HG03520 (cell line): Measurements from ENCODE around the gene TMC8.
"Not testable (repeated sequence)": the region's sequence is repeated elsewhere in the genome, so short reads cannot be mapped to it uniquely, and the experiment has no call there.

ENCODE experiments used
- ATAC-seq: cut with Tn5 transposase; IDR thresholded peaks from one replicate; pipeline ENCODE4 v1.9.1; 2021; ENCODE audit warnings: mild to moderate bottlenecking, moderate library complexity; ENCODE audit not compliant: unreplicated experiment

The TMC8 gene

DNA sequence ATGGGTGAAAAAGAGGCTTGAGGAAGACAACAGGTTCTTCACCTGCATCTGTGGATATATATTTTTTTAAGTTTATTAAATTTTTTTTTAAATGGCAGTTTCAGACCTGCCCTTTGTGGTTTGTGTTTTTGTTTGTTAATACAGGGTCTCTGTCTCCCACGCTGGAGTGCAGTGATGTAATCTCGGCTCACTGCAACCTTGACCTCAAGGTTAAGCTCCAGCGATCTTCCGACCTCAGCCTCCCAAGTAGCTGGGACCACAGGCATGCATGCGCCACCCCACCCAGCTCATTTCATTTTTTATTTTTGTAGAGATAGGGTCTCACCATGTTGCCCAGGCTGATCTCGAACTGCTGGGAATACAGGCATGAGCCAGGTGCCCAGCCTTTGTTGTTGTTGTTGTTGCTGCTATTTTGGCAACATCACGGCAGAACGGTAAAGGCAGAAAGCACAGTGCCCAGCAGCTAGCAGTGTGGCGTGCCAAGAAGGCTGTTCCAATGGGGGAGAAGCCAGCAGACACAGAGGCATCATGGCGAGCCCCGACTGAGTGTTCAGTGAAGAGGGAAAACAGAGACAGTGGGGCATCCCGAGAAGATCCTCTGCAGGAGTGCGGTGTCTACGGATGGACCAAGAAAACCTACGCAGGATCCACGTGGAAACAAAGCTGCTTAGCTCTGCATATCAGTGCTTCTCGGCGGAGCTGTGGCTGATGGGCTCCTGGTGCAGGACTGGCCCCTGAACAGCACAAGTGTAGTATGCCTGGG lies 21.7 kb upstream of the TMC8 start:
- no peak for ATAC-seq

DNA sequence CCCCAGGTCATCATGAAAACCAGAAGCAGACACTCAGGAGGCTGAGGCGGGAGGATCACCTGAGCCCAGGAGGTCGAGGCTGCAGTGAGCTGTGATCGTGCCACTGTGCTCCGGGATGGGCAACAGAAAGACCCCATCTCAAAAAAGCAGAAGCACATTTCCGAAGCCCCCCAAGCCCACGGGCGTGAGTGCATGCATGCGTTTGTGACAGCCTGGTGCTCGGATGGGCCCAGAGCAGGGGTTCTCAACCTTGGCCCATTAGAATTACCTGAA lies 21.1 kb upstream of the TMC8 start:
- ATAC-seq, result no peak

DNA sequence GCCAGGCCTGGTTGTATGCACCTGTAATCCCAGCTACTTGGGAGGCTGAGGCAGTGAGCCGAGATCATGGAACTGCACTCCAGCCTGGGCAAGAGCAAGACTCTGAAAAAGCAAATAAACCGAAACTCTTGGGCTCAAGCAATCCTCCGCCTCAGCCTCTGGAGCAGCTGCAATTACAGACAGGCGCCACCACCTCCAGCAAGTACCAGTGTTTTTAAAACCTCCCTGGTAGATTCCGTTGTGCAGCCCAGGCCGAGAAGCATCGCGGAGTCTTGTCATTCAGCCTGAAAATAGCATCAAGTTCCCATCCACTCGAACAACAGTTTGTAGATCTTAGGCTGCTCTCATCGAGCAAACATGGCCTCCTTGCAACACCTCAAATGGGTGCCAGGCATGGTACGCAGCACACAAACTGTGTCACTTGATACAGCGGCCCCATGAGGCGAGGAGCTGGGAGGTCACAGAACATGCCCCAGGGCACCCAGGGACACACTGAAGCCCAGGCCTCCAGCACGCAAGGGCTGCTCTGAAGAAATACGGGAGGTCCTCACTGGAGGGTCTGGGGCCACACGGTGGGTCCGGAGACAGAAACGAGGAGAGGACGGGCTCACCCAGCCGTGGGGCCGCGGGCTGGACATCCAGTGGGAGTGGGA lies 20.1 kb upstream of the TMC8 start:
- ATAC-seq, result no peak

DNA sequence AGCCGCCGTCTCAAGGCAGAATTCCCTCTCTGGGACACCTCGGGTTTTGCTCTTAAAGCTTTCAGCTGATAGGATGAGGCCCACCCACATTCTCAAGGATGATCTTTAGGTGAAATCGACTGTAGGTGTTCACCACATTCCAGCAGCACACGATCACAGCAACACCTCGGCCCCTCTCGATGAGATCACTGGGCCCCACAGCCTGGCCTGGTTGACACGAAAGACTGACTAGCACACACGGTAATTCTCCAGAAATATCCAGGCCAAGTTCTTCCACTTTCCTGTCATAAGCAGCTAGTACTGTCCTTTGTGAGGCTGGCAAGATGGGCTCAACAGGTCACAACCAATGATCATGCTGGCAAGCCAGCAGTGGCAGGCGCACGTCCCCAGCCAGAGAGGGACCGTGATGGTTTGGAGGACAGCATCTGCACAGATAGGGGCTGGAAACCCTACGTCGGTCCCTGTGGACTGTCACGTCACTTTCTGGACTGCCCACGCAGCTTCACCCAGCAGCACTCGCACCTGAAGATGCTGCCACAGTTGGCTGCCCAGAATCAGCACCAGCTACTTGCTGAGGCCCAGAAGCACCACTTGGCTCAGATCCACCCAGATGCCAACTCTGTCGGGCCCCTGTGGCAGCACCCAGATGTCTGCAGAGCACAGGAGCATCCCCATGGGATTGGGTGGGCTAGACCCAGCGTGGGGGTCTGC lies 19.4 kb upstream of the TMC8 start:
- no peak for ATAC-seq

DNA sequence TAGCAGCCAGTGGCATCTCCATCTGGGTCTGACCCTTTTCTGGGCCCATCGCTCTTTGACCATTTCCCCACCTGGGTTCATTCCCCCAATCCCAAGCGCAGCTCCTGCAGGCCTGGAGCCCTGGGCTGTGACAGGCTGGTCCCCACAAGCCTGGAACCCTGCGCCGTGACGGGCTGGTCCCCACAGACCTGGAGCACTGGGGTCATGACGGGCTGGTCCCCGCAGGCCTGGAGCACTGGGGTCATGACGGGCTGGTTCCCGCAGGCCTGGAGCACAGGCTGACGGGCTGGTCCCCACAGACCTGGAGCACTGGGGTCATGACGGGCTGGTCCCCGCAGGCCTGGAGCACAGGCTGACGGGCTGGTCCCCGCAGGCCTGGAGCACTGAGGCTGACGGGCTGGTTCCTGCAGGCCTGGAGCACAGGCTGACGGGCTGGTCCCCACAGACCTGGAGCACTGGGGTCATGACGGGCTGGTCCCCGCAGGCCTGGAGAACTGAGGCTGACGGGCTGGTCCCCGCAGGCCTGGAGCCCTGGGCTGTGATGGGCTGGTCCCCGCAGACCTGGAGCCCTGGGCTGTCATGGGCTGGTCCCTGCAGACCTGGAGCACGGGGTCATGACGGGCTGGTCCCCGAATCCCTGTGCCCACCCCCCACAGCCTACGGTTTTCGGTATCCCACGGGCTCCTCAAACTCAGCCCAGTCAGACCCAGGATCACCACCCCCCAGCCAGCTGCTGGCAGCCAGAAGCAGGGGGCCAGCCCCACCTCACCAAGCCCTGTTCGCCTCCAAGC lies 18.6 kb upstream of the TMC8 start:
- no peak for ATAC-seq

DNA sequence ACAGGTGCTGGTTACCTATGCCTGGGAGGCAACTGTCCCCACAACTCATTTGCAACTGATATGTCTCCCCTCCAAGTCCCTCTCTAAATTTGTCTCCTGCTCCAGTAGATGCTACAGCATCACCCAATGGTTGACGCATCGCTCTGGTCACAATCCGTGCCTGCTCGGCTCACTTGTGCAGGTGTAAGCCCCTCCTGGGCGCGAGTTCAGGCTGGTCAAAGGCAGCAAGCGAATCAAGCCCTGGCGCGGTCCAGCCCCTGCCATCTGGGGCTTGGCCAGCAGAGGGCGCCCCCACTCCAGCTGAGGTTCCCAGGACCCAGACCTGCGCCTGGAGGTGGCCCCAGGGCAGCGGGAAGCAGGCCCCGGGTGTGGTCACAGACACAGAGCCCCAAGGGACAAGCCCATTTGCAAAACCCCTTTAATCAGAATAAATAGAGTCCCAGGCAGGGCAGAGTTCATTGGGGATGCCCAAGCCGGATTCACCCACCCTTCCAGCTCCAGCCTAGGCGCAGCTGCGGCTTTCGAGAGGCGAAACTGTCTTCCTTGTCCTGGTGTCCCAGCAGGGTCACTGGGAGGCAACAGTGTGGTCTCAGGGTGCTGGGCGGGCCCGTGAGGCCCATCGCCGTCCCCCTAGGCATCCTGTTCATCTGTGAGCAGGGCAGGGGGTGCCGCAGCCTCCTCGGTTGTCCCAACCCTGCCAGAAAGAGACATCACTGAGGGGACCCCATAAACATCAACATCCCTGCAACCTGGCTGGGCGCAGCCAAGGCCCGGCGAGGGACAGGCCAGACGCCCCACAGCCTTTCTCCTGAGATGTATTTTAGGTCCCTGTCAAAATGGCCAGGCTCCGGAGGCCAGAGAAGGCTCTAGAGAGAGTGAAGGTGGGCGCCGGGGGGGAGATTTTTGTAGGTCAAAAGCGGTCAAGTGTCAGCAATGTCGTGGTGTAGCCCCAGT lies 17.8 kb upstream of the TMC8 start:
- no peak for ATAC-seq

DNA sequence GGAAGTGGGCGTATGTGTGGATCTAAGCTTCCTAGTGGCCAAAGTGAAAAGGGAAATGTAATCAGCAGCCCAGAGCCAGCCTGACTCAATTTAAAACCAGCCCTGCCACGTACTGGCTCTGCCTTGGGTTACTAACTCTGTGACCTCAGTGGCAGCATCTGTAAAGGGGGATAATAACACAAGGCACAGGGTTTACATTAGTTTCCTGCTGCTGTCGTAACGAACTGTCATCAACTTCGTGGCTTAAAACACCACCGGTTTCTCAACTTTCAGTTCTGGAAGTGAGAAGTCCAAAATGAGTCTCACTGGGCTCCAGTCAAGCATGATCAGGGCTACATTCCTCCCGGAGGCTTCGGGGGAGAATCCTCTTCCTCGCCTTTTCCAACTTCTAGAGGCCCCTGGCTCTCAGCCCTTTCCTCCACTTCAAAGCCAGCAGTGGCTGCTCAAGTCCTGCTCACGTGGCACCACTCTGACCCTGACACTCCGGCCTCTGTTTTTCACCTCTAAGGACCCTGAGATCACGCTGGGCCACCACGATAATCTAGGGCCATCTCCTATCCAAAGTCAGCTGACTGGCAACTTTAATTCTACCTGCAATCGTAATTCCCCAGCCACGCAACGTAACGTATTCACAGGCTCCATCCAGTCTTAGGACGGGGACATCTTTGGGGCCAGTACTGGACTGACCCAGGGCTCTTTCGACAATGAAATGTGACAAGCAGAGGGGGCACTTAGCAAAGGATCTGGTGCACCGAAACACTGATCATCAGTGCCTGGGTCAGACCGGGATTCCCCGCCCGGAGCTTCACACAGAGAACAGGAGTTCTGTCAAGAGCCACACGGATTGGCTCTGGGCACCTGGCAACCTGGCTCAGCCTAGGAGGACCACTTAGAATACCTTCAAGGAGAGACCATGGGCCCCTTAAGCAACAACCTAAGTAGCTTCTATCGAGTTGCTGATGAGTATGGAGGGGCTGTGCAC lies 16.5 kb upstream of the TMC8 start:
- ATAC-seq, result no peak

DNA sequence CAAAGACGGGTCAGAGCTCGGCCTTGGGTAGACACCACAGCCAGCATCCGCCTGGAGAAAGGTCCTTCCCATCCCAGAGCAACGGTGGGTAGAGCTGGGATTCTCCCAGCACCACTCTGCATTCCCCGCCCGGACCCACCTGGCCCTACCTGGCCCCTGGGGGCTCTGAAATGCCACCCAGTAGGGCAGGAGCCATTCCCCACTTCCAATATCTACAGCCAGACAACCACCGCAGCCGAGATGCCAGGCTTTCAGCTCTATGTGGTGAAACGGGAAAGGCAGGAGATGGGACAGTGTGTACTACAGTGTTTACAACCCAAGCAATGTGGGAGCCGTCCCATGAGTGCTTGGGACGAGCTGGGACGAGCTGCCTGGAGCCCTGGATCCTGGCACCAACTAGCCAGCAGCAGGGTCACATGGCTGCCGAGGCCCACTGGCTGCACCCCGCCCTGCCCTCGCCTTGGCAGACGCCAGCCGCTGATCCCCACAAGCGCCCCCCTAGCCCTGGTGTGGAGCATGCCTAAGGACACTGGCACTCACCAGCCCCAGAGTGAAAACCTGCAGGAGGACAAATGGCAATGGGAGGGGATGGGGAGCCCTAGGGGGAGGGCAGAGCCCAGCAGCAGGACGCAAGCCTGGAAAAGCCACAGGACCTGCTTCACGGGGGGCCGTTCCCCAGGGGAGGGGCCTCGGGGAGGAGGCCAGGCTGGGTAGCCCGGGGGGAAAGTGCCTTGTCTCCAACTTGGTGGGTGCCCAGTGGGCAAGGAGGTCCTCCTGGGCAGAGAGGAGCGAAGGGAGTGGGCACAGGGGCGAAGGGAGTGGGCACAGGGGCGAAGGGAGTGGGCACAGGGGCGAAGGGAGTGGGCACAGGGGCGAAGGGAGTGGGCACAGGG lies 15.5 kb upstream of the TMC8 start:
- ATAC-seq, result no peak

DNA sequence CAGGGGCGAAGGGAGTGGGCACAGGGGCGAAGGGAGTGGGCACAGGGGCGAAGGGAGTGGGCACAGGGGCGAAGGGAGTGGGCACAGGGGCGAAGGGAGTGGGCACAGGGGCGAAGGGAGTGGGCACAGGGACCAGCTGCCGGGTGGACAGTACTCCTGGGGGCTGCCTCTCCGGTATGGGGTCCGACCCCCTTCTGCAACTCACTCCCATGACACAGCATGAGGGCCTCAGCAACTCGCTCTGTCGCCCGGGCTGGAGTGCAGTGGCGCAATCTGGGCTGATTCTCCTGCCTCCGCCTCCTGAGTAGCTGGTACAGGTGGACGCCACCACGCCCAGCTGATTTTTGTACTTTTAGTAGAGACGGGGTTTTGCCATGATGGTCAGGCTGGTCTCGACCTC lies 14.8 kb upstream of the TMC8 start:
- ATAC-seq, result not testable (repeated sequence)

DNA sequence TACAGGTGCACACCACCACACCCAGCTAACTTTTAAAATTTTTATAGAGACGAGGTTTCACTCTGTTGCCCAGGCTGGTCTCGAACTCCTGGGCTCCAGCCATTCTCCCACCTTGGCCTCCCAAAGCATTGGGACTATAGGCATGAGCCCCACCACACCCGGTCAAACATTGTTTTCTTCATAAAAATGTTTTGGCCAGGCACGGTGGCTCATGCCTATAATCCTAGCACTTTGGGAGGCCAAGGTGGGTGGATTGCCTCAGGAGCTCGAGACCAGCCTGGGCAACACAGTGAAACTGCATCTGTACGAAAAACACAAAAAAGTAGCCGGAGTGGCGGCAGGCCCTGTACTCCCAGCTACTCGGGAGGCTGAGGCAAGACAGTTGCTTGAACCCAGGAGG lies 14.2 kb upstream of the TMC8 start:
- ATAC-seq, result no peak

DNA sequence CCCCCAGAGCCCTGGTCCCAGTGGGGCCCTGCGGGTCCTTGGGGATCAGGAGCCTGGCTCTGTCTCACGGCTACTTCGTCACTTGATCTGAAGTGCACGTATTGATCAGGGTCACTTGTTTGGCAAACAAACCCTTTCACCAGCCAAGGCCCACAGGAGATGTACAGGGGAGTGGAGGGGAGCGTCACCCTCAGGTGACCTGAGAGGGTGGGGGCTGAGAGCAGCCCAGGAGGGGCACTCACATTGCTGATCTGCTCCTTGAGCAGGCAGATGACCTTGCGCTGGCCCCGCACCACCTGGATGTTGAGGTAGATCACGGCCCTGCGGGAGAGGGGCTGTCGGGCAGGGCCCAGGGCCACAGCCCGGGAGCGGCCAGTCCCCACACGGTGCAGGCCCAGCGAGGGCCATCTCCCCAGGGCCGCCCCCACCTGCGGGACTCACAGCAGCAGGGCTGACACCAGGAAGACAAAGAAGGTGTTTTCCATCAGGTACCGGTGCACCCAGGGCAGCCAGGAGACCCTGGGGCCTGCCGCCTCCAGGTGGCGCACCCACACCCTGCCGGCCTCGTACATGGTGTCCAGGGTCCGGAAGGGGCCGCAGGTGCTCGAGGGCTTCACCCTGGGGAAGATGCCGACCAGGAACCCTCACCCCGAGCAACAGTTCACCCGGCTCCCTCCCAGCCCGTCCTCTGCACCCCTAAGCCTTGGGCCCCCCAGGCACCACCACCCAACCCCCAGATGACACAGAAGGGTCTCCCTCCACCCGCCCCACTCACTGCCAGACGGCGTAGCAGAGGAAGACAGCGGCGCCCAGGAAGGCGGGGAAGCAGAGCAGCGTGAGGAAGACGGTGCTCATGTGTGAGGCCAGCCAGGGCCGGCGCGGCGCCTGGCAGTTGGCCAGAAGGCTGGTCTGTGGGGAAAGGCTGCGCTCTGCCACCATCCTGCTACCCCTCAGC lies 13.3 kb upstream of the TMC8 start:
- no peak for ATAC-seq

DNA sequence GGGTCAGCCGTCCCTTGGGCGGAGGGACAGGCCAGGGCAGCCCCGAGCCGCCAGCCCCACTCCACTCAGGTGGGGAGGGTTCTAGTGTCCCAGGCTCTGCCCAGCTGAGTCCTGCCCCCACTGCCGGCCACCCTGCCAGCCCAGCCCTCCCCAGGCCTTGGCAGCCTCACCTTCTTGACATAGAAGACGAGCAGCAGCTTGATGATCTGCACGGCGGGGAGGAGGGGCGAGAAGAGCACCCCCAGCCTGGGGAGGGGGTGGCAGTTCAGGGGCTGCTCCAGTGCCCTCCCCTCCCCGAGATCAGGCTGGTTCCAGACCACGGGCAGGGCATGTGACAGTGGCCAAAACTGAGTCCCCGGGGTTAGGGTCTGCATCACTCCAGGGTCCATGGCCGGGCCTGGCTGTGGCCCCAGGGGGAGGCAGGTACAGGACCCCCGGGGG lies 11.8 kb upstream of the TMC8 start:
- ATAC-seq, result no peak

DNA sequence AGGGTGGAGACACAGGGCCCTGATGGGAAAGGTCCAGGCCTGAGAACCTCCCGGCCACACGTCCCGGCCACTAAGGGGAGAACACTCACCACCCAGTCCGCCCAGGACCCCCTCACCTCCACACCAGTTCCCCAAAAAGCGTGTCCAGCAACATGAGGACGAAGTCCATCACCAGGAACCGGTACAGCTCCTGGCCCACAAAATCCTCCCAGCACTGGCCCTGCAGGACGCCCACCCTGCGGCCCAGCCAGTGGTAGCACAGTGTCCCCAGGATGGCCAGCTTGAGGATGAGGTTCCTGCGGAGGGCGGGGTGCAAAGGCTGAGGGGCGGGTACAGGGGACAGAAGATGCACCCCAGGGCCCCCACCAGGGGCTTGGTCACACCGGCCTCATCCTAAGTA lies 10.0 kb upstream of the TMC8 start:
- ATAC-seq, result no peak

DNA sequence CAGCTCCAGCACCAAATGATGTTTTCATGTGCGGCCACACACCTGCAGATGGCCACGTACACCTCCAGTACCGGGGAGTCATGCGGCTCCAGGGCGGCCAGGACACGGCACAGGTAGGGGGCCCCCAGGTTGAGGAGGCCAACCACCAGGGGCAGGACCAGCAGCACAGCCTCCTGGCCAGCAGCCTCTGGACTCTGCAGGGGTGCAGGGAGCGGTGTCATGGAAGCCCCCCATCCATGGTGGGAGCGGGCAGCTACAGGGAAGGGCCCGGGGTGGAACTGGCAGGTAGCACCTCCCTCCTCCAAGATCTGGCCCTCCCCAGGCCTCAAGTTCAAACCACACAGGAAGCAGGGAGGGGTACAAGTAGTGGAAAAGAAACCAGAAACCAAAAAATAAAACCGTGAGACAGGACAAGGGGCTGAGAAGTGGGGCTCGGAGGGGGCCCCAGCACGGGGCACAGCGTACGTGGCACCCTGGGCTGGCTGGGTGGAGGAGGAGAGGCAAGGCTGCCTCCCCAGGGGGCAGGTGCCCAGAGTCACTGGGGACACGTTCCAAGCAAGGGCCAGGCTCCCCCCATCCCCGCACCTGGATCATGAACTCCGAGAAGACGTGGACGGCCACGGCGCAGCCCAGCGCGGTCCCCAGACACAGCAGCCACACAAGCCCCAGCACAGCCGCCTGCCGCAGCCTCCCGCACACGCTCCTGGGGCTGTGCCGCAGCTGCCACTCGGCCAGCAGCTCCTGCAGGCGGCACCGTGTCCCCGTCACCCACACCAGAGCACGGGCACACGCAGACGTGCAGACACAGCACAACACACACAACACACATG lies 9.4 kb upstream of the TMC8 start:
- no peak for ATAC-seq

DNA sequence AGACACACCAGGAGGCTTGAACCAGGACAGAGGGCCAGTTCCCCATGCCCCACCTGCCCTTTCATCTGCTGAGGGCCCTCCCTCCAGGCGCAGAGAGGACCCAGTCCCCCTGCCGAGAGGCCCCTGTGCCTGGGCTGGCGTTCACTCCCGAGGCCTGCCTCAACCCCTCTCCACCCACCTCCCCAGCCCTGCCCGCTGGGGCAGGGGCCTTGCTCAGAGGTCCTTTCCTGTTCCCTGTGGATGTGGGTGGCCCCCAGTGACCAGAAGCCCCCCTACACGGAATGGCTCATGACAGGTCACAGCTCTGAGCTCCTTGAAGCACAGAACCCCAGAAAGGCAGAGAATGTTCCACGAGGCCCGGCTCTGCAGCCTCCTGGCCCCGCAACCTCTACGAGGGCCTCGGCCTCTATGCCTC lies 8.8 kb upstream of the TMC8 start:
- ATAC-seq, result no peak

DNA sequence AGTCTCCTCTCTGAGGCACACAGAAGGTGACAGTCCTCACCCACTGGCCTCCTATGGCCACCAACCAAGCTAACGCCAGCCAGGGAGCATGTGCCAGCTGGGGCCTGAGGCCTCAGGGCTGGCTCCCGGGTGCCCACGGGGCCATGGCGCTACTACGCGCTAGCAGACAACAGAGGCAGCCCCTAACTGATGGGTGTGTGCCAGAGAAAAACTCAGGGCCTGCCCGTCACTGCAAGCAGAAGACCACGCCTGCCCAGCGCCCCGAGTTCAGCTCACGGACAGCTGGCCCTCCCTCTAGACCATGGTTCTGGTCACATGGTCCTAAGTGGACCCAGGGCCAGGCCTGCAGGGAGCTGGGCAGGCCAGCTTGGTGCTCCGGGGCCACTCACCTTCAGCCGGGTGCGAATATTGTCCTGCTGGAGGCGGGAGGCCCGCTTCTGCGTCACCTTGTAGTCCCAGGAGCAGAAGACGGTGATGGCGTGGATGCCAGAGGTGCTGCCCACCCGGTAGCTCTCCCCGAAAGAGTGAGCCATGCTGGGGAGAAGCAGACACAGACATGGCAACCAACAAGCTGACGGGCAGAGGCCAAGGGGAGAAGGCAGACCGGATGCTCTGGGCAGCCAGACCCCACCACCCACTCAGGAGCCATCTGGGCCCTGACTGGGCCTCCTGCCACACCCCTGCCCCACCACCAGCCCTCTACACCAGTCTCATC lies 8.2 kb upstream of the TMC8 start:
- ATAC-seq, result no peak
